Activated naive CD4-positive, alpha-beta T cell (primary cell): ENCODE data around the gene KYNU.
"Not testable (repeated sequence)": the region's sequence is repeated elsewhere in the genome, so short reads cannot be mapped to it uniquely, and the experiment has no call there.

Experiments used
- DNase-seq, 4 experiments: peaks; one replicate each; lab custom pipeline; 2025; lab: John Stamatoyannopoulos, UW

The KYNU gene

DNA sequence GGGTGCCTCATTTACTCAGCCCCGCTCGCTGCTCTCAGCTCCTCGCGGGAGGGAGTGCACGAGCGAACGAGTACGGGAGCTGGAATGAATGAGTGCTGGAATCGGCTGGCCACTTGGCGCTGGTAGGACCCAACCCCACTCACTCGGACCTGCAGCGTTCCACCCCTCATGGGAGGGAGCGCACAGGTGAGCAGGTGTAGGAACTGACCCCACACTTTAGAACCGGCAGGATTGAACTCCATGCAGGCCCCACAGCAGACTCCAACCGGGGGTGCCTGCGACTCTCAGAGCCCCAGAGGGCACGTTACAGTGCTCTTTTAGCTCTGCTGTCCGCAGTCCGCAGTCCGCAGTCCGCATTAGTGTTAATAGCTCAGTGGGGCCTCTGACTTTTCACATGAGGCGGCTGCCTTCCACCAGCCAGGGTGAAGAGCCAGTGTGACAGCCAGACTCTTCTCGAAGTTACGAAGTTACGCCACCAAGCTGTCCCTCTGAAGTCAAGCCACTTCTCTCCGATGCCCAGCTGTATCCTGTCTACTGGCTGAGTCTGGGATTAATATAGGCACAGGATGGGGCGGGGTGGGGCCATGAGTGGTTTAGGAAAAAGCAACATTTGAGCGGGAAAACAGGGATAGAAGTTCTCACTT, 149.1 kb downstream of the KYNU start:
- no peak for DNase-seq

GRCh38 chr2:143029141-143029540, 151.7 kb downstream of the KYNU start:
- no peak for DNase-seq

GRCh38 chr2:143030127-143030526, 152.7 kb downstream of the KYNU start:
- DNase-seq, result no peak

DNA sequence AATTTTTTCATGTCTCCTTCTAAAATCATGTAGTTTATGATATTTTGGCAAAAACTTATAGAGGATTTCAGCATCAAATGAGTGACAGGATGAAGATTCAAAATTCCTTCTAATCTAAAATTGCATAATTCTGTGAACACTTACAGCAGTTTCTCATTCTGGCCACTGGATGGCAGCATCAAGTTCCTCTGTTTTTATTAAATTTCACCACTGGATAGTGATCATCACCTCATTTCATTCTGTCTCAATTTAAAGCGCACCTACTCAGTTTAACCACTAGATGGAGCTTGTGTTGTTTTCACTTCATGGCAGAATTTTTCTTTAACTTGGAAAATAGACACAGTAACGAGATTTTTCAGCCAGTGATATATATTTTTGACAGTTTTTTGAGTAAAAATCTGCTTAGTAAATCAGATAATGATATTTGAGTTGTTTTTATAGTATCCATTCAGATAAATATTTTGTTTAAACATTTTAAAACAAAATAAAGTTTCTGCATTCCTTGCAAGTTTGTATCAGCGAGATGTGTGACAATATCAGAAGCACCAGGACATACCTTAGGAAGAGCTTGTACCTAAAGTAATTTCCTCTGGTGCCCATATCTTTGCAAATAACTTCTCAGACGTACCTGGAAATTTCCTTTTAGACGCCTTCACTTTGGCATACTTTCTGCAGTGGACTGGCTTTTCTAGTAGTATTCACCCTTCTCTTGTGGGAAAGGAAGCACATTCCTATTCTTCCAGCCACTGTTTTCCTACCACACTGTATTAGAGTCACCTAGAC, 157.0 kb downstream of the KYNU start:
- peak in 2 of 4 experiments; percentile 2 to 23 for DNase-seq

GRCh38 chr2:143051465-143051864, 174.0 kb downstream of the KYNU start:
- no peak for DNase-seq

DNA sequence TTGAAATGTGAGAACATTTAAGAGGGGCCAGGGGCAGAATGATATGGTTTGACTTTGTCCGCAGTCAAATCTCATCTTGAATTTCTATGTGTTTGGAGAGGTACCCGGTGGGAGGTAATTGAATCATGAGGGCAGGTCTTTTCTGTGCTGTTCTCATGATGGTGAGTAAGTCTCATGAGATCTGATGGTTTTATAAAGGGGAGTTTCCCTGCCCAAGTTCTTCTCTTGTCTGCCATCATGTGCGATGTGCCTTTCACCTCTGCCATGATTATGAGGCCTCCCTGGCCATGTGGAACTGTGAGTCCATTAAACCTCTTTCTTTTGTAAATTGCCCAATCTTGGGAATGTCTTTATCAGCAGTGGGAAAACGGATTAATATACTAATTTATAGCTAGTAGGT, 176.0 kb downstream of the KYNU start:
- not testable (repeated sequence) for DNase-seq

- DNase-seq, result no peak
Observed at GRCh38 chr2:143056550-143056949, 179.1 kb downstream of the KYNU start.

GRCh38 chr2:143058851-143059250, 181.4 kb downstream of the KYNU start:
- no peak for DNase-seq

DNA sequence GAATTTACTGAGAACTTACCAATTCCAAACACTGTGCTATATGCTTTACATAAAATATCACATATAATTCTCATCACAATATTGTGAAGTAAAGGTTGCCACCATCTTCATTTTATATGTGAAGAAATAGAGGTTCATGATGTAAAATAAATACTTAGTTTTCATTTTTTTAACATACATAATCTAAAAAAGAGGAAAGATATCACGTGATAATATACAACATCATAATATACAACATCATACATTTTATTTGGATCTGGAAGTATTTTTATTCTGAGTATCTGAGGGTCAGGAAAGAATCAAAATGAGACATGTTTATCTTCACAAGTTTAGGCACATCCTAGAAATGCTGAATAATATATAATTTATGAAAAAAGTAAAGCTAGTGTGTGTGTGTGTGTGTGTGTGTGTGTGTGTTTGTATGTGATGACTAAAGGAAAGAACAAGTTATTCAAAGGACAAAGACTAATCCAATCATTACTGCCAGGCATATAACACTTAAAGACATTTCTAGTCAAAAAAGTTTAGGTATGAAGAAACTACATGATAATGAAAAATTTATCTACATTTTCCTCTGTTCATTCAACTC, 186.2 kb downstream of the KYNU start:
- DNase-seq, result no peak

GRCh38 chr2:143068094-143068493, 190.6 kb downstream of the KYNU start:
- no peak for DNase-seq

GRCh38 chr2:143068509-143068908, 191.0 kb downstream of the KYNU start:
- no peak for DNase-seq

GRCh38 chr2:143070704-143071103, 193.2 kb downstream of the KYNU start:
- DNase-seq, result no peak

GRCh38 chr2:143071185-143071876, 193.9 kb downstream of the KYNU start:
- DNase-seq, result no peak

DNA sequence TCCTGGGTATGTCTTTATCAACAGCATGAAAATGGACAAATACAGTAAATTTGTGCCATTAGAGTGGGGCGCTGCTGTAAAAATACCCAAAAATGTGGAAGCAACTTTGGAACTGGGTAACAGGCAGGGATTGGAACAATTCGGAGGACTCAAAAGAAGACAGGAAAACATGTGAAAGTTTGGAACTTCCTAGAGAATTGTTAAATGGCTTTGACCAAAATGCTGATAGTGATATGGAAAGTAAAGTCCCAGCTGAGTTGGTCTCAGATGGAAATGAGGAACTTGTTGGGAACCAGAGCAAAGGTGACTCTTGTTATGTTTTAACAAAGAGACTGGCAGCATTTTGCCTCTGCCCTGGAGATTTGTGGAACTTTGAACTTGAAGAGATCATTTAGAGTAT, 197.4 kb downstream of the KYNU start:
- not testable (repeated sequence) for DNase-seq

DNA sequence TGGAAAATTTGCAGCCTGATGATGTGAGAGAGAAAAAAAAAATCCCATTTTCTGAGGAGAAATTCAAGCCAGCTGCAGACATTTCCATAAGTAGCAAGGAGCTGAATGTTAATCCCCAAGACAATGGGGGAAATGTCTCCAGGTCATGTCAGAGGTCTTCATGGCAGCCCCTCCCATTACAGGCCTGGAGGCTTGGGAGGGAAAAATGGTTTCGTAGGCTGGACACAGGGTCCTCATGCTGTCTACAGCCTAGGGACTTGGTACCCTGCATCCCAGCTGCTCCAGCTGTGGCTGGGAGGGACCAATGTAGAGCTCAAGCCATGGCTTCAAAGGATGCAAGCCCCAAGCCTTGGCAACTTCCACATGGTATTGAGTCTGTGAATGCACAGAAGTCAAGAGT, 198.2 kb downstream of the KYNU start:
- no peak for DNase-seq

DNA sequence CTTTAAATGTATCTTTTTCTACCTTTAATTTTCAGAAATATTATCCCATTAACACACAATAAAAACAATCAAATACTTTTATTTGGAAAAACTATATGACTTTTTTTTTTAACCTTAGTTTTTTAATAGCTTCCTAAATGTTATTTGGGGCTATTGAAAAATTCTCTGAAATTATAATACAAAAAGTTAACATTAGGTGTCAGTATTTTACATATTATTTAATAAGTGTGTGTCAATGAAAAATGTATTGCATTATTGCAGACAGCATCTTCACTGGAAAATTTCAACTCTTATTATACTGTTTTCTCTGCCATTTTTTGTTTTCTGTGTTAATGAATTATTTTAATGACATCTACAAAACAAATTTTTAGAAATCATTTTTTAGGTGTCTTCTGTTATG, 200.6 kb downstream of the KYNU start:
- DNase-seq, result no peak

DNA sequence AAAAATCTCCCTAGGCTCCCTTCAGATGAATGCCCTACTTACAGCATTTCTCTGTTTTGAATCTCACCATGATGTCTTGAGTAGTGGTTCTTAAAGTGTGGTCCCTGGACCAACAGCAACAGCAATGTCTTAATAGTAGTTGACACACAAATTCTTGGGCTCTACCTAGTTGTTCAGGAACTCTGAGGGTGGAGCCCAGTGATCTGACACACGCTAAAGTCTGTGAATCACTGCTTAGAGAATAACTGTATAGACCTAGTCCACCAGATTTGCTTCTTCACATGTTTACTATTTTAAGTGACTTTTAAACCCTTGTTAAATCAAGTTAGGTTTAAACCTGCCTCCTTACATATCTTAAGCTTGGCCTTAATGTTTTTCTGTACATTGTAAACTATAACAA, 204.2 kb downstream of the KYNU start:
- no peak for DNase-seq

DNA sequence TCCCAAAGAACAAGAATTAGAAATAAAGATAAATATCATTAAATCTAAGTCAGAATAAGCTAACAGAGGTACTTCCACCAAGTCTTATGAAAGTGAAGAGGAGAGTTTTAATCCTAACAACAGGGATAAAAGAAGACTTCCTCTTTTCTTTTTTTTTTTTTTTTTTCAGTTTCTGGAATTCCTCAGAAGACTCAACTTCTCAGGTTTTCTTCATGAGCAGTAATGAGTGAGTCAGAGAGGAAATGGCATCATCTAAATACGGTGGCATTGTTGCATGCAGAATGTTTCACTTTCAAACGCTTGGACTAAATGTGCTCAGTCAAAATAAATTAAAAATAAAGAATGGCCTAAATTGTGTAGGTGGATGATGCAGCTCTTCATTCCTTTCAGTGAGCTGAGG, 206.2 kb downstream of the KYNU start:
- no peak for DNase-seq

DNA sequence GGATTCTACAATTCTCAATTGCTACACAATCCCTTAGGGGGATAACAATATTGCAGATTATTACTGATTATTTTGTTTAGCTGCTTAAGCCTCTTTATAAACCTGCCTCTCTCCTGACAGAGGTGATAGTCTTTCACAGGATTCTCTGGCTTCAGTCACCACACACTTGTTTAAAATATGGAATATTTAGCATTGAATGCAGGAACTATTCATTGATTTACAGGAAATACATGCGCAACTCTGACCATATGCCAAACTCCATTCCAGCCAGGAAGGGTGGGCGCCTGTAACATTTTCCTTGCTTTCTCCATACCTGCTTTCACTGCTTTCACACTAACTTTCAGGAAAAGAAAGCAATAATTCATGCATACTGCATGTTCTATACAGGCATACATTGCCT, 207.0 kb downstream of the KYNU start:
- no peak for DNase-seq

- DNase-seq, result no peak
Observed at GRCh38 chr2:143085125-143085784, 207.8 kb downstream of the KYNU start.

DNA sequence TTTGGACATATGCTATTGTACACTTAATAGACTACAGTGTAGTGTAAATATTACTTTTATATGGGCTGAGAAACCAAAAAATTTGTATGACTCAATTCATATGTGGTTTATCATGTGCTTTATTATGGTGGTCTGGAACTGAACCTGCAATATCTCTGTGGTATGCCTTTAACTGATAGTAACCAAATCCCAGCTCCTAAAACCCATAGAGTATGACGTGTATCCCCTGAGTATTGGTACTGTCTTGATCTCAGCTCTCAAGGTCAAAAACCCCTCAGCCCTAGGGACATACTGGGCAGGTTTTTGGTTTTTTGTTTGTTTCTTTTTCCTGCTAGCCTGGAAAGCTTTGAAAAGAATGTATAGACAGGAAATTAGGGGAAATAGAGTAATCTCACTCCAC, 209.6 kb downstream of the KYNU start:
- DNase-seq, result no peak

DNA sequence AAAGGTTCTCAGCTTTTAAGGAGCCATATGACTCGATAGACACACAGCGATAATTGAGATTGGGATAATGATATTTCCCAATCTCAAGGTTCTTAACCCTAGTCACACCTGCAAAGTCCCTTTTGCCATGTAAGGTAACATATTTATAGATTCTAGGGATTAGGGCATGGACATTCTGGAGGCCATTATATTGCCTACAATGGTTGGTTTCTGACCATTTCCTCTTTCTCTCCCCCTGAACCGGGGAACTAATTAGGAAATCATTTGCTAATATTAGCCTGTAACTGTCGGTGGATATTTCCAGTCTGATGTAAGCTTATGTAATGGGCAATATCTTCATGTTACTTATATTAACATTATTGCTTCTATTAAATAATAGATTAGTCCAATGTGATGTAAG, 210.9 kb downstream of the KYNU start:
- no peak for DNase-seq
